MM.1S (cell line): ENCODE results near the gene TRIM8.

Experiments
- DNase-seq: peaks from one replicate; pipeline ENCODE4 v3.0.0-alpha.2; 2015
- H2AFZ ChIP-seq: fragments of 300-600 bp; sonication (generic); 2 replicates; pipeline ENCODE4 v1.6.0; 2016; ENCODE audit warnings: antibody characterized with exemption, low read length
- H3F3A ChIP-seq: fragments of 300-600 bp; sonication (generic); 2 replicates; pipeline ENCODE4 v1.6.1; 2016; ENCODE audit warnings: mild to moderate bottlenecking, antibody characterized with exemption, low read length, moderate library complexity, mixed read lengths; ENCODE audit not compliant: insufficient read depth
- H3K27ac ChIP-seq: fragments of 300-600 bp; sonication (generic); 2 replicates; pipeline ENCODE4 v1.5.1; 2016; ENCODE audit warnings: mild to moderate bottlenecking, low read length
- H3K27me3 ChIP-seq: fragments of 300-600 bp; sonication (generic); replicated peaks from 2 replicates; pipeline ENCODE4 v1.6.0; 2016; ENCODE audit warnings: low read length; ENCODE audit not compliant: insufficient read depth
- H3K36me3 ChIP-seq: fragments of 300-600 bp; sonication (generic); replicated peaks from 2 replicates; pipeline ENCODE4 v1.6.1; 2016; ENCODE audit warnings: mild to moderate bottlenecking, low read length, mixed read lengths; ENCODE audit not compliant: insufficient read depth
- H3K4me1 ChIP-seq: fragments of 300-600 bp; sonication (generic); 2 replicates; pipeline ENCODE4 v1.6.1; 2016; ENCODE audit warnings: low read length, mixed read lengths
- H3K4me2 ChIP-seq: fragments of 300-600 bp; sonication (generic); 2 replicates; pipeline ENCODE4 v1.6.0; 2016; ENCODE audit warnings: low read depth, low read length
- H3K4me3 ChIP-seq: fragments of 300-600 bp; sonication (generic); 2 replicates; pipeline ENCODE4 v1.5.1; 2016; ENCODE audit warnings: low read length, mixed read lengths
- H3K79me2 ChIP-seq: fragments of 300-600 bp; sonication (generic); 2 replicates; pipeline ENCODE4 v1.6.1; 2016; ENCODE audit warnings: mixed run types, low read length, mixed read lengths
- H3K9ac ChIP-seq: fragments of 300-600 bp; sonication (generic); 2 replicates; pipeline ENCODE4 v1.6.1; 2016; ENCODE audit warnings: low read length, mixed read lengths
- H3K9me2 ChIP-seq: fragments of 300-600 bp; sonication (generic); replicated peaks from 2 replicates; pipeline ENCODE4 v1.6.1; 2016; ENCODE audit warnings: mild to moderate bottlenecking, low read length, mixed read lengths; ENCODE audit not compliant: insufficient read depth
- H3K9me3 ChIP-seq: fragments of 300-600 bp; sonication (generic); replicated peaks from 2 replicates; pipeline ENCODE4 v1.6.1; 2016; ENCODE audit warnings: mild to moderate bottlenecking, low read length, mixed read lengths; ENCODE audit not compliant: insufficient read depth
- H4K20me1 ChIP-seq: fragments of 300-600 bp; sonication (generic); 2 replicates; pipeline ENCODE4 v1.6.1; 2016; ENCODE audit warnings: mild to moderate bottlenecking, low read length, moderate library complexity, mixed read lengths; ENCODE audit not compliant: insufficient read depth
- CTCF ChIP-seq: fragments of 300-600 bp; sonication (generic); IDR thresholded peaks from 2 replicates; pipeline ENCODE4 v1.5.1; 2016; ENCODE audit warnings: antibody characterized with exemption, low read length, mixed read lengths
- EZH2 ChIP-seq: fragments of 300-600 bp; sonication (generic); optimal IDR thresholded peaks from 2 replicates; pipeline ENCODE3; 2017; ENCODE audit warnings: low read depth, mild to moderate bottlenecking, antibody characterized with exemption, low read length, mixed read lengths
- EZH2phosphoT487 ChIP-seq: fragments of 300-600 bp; sonication (generic); IDR thresholded peaks from 2 replicates; pipeline ENCODE4 v1.6.1; 2018; ENCODE audit warnings: antibody characterized with exemption, low read length

TRIM8 gene

GRCh38 chr10:102626026-102626685 is 18.1 kb upstream of the TRIM8 start:
- H3K27me3 ChIP-seq: no peaks in the 10 kb centered on the region
- TF ChIP-seq CTCF: no peak
- no peak for TF ChIP-seq EZH2
- TF ChIP-seq EZH2phosphoT487: no peak
- no peaks in the 10 kb centered on the region for H3K79me2 ChIP-seq
- H2AFZ ChIP-seq: no peak overlapping the region
- no peak for DNase-seq
- no peak overlapping the region for H3K4me3 ChIP-seq
- no peak overlapping the region for H3K4me2 ChIP-seq
- H4K20me1 ChIP-seq: no peaks in the 10 kb centered on the region
- no peaks in the 10 kb centered on the region for H3K4me1 ChIP-seq
- no peaks in the 10 kb centered on the region for H3K36me3 ChIP-seq
- no peaks in the 10 kb centered on the region for H3K9me3 ChIP-seq
- H3F3A ChIP-seq: no peaks in the 10 kb centered on the region
- H3K9me2 ChIP-seq: no peaks in the 10 kb centered on the region
- H3K27ac ChIP-seq: no peak overlapping the region
- H3K9ac ChIP-seq: no peak overlapping the region

GRCh38 chr10:102627291-102627735 is 17.0 kb upstream of the TRIM8 start:
- Histone ChIP-seq H3K79me2 (no peaks in the 10 kb centered on the region), H3K4me1 (no peaks in the 10 kb centered on the region), H3K9me2 (no peaks in the 10 kb centered on the region), H3K4me2 (no peak overlapping the region), H3K36me3 (no peaks in the 10 kb centered on the region), H3K9me3 (no peaks in the 10 kb centered on the region), H3K27me3 (no peaks in the 10 kb centered on the region), H2AFZ (no peak overlapping the region), H3K27ac (no peak overlapping the region), H3F3A (no peaks in the 10 kb centered on the region), H3K9ac (no peak overlapping the region), H4K20me1 (no peaks in the 10 kb centered on the region), H3K4me3 (no peak overlapping the region)
- no peak for TF ChIP-seq EZH2
- no peak for TF ChIP-seq EZH2phosphoT487
- no peak for TF ChIP-seq CTCF
- no peak for DNase-seq

DNA sequence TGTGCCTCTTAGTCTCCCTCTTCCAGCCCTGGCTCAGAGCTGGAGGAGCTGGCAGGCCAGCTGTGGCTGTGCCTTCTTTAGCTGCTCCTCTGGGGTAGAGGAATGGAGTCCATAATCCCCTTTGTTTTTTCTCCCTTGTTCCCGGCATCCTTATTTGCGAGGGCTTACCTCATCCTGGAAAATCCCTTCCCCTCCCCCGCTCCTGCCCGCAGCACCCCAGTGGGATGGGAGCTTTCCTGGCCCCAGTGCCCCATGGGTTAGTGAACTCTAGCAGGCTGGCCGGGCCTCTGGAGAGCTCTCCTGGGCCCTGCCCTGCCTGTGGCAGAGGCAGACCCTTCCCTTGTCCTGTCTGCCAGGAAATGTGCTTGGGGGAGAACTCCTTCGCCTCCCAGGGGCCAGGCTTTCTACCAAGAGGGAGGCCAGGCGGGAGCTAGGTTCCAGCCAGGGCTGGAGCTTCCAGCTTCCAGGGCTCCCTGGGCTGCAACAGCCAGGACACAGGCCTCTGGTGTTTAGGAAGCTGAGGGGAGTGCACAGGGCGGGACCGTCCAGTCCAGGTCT is 16.5 kb upstream of the TRIM8 start:
- H3K9me2 ChIP-seq: no peaks in the 10 kb centered on the region
- no peaks in the 10 kb centered on the region for H3K27me3 ChIP-seq
- no peak overlapping the region for H3K4me3 ChIP-seq
- no peak overlapping the region for H3K4me2 ChIP-seq
- H3K79me2 ChIP-seq: no peaks in the 10 kb centered on the region
- no peak overlapping the region for H2AFZ ChIP-seq
- no peaks in the 10 kb centered on the region for H3F3A ChIP-seq
- no peak overlapping the region for H3K27ac ChIP-seq
- no peaks in the 10 kb centered on the region for H3K9me3 ChIP-seq
- no peaks in the 10 kb centered on the region for H4K20me1 ChIP-seq
- no peak for TF ChIP-seq EZH2
- no peak for TF ChIP-seq EZH2phosphoT487
- no peak for TF ChIP-seq CTCF
- H3K4me1 ChIP-seq: no peaks in the 10 kb centered on the region
- H3K9ac ChIP-seq: no peak overlapping the region
- H3K36me3 ChIP-seq: no peaks in the 10 kb centered on the region
- no peak for DNase-seq
